ENCODE measurements around the gene KIAA0232.
"Not testable (repeated sequence)": the region's sequence is repeated elsewhere in the genome, so short reads cannot be mapped to it uniquely, and the experiment has no call there.

Gene KIAA0232

DNA sequence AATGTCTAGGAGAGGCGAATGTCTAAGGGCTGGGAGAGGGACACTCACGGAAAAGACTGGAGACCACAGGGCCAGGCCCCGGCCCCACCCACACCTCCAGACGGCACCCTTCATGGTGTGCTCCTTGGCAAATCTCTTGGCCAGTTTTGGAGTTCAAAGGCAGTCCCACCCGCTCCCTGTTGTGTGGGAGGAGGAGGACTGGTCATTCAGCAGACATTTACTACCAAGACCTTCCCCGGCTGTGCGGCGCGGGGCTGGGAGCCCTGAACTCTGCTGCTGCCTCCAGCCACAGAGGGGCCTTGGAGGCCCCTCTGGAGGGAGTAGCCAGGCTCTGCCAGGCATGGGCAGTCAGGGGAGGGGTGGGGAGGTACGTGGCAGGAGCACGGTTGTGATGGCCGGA, 118.4 kb downstream of the KIAA0232 start:
- DNase-seq (ENCODE audit: low read depth) = no peak

DNA sequence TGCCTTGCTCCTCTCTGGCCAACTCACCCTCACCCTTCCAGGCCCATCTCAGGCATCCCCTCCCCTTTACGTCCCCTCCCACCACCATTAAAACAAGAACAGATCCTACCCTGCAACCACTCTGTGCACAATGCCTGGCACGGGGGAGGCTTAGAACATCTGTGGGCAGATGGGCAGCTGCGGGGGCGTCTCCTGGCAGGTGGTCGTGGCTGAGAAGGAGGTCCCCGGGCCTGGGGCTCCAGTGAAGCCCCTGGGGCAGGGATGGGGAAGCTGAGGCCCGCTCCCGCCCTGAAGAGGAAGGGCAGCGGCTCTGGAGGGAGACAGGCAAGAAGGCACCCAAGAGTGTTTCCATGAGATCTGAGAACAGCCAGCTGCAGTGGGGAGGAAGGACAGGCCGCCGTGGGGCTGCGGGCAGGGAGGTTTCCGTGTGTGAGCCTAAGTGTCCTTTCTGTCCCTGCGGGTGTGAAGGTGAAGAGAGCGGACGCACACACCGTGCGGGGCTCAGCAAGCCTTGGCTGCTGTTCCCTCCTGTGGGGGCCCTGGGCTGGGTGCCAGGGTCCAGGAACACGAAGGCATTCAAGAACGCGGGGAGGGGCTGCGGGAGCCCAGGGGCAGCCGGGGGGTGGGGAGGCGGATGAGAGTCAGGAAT, 119.3 kb downstream of the KIAA0232 start:
- DNase-seq (ENCODE audit: low read depth) = no peak

DNA sequence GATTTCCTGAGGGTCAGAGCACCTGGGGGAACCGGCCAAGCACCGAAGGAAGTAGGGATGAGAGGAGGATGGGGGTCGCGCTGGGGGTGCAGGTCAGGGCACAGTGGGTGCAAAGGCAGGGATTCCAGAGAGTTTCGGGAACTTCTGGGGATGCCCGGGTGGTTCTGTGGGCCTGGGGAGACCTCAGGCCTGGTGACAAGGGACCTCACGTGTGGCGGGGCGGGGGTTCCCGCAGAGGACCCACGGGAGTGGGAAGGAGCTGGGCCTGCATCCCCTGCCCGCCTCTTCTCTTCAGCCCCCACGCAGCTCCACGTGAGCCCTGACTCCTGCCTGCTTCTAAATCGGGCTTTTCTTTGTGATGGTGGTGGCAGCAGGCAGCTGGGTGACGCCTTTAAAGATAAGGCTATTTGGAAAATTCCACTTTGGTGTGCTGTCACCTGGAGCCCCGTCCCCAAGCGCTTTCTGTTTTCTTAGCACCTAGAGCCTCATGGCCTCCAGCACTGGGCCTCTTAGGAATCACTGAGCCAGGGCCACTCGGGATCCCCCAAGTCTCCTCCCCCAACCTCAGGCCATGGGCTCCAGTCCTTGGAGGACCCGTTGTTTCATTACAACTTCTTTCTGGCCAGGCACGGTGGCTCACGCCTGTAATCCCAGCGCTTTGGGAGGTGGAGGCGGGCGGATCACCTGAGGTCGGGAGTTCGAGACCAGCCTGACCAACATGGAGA, 120.0 kb downstream of the KIAA0232 start:
- DNase-seq (ENCODE audit: low read depth) = no peak

DNA sequence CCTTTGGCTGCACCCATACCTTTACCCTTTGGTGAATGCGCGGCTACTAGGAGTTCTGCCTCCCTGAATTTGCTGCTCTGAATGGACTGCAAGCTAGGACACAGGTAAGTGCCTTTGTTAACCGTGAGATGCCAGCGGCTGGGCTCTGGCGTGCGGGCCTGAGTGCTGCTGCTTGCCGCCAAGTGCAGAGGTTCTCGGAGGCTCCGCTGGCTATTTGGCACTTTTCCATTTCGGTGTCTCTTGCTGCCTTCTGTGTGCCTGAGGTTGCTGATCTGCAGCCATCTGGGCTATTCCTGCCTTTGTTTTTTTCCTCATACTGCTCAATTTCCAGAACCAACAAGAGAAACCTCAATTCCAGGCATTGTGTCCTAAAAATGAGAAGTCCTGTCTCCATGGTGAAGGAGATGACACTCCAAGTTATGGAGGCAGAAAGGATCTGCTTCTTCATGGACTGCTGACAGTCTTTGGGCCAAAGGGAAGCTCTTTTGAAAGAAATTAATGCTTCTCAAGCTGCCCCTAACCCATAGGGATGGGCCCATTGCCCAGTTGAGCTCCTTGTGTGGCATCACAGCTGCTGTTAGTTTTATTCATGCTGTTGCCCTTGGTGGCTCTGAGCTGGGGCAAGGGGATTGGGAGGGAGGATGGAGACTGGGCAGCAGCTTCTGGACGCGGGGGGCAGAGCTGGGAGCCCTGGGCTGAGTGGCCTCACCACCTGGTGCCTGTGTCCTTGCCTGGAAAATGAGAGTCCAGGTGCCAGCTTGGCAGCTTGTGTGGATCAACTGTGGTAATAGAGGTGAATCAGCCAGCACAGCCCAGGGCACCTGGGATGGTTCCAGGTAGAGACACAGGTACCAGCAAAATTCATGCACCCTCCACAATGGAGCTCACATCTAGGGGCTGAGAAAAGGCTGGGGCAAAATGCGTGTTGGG, 123.3 kb downstream of the KIAA0232 start:
- DNase-seq (ENCODE audit: low read depth) = no peak

DNA sequence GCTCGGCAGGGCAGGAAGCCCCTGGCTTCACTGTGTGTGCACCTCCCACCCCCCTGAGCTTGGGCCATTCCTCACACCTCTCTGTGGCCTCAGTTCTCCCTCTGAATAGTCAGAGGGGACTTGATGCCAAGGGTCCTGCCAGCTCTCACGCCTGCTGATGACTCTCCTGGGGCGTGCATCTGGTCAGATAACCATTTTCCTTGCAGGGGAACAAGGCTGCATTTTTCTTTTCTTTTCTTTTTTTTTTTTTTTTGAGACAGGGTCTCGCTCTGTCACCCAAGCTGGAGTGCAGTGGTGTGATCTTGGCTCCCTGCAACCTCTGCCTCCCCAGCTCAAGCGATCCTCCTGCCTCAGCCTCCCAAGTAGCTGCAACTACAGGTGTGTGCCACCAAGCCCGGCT, 124.0 kb downstream of the KIAA0232 start:
- not testable (repeated sequence) for DNase-seq (ENCODE audit: low read depth)

DNA sequence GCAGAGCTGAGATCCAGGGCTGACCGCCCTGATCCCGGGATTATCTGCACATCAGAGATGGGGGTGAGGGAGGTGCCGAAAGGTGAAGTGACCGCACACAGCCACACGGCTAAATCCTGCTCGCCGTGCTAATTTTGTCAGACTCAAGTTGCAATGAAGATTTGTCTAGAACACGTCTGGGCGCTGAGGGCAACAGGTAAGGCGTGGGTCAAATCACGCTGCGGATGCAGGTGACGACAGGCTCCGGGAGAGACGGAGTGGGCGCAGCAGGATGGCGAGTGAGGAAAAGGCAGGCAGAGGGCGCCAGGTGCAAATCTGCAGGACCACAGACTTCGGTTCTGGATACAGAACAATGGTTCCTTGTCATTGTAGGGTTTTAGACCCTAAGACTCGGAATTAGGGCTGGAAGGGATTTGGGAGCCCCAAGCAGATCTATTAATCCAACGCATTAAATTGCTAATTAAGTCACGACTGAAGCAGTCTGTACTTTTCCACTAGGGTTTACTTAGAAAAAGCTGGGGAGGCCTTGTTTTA, 125.2 kb downstream of the KIAA0232 start:
- DNase-seq (ENCODE audit: low read depth) = no peak

DNA sequence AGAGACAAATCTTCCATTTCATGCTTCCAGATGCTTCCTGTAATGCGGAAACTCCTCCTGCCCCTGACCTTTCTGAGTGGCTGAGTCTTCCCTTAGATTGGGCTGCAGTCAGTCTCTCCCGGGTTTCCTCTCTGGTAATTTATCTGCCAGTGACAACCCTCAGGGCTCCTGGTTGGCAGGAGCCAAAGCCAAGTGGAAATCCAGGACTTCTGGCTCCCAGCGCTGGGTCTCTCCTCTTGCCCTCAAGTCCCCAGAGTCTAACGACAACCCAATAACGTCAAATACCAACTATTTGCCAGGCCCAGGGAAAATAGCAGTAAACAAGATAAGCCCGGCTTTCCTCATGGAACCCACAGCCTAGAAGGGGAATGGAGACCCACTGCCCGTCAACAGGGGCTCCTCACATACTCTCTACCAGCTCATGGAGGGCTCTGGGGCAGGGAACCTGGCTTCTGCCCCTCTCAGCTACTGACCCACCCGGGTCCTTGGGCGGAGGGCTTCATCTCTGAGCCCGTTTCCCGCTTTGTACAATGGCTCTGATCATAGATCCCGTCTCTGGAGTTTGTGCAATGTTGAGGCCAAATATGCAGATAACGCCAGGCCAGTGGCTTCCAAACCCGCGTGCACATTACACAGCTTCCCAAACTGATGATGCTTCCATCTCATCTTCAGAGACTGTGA, 126.0 kb downstream of the KIAA0232 start:
- DNase-seq (ENCODE audit: low read depth) = no peak

DNA sequence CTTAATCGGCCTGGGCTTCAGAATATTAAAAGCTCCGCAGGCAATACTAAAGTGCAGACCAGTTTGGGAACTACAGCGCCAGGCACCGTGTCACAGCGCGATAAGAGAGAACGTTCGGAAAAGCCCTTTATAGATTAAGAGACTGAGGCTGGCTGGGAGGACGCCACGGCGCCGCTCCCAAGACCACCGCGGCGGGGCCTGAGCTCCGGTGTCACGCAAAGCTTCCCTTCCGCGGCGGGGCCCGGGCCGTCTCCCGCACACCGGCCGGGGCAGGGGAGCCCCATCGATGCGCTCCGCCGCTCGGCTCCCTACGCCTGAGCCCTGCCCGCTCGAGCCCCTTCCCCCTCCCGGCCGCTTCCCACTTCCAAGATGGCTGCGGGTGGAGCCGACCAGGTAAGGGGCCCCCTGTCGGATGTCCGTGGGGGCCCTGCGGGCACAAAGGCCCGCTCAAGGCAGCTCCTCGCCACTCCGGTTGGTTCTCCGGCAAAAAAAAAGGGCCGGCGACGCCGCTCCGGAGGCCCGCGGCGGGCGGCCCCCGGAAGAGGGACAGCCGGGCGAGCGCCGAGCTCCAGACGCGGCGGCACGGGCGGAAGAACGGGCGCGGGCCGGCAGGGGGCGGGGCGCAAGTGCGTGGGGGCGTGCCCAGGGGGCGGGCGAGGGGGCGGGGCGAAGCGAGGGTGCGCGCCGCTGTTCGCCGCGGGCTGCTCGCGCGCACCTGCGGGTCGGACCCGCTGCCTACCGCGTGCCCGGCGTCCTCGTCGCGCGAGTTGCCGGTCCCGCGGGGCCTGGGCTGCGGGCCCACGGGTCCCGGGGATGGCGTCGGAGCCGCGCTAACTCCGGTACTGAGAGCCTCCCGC, 126.8 kb downstream of the KIAA0232 start, which contains the start of gene TBC1D14:
TSS of gene TBC1D14 (plus strand) at position 714 of the 857 bp plus-strand sequence. CDS start 13,564 bp downstream, outside the sequence.
- DNase-seq (ENCODE audit: low read depth) = peak; percentile 83

DNA sequence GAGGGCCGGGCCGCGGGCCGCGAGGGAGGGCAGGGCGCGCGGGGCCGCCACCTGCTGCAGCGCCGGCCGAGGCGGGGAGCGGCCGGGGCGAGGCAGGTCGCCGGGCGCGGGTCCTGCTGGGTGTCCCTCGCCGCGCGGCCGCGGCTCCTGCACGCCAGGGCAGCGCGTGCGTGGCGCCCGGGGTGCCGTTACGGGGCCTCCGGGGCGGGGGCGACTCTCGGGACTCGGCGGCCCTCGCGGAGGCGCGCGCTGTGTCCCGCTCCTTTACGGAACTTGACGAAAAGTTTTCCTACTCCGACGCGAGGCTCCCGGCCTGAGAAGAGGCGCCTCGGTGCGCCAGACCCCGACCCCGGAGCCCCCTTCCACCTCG, 127.4 kb downstream of the KIAA0232 start:
- DNase-seq (ENCODE audit: low read depth) = no peak

DNA sequence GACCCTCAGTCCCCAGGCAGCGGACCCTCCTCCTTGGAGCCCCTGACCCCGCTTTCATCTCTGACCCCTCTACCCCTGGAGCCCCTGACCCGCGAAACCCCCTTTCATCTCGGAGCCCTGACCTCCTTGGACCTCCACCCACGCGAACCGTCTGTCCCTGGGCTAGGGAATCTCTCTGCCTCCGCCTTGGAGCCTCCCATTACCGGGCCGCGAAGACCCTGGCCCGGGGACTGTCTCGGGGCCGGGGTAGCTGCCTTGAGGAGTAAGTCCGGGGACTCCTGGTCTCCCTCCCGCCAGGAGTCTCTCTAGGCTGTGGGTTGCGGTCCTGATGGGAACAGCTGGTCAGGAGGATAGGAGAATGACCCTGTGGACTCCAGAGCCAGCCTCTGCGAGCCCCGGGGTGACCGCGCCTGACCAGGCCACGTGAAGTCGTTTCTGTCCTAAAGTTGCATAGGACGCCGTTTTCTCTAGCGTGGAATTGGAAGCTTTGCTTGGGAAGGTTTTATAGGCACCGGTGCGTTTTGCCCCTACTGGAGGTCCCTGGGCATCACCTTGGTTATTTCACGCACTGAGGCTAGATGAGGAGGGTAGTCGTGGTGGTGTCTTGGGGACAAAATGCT, 127.9 kb downstream of the KIAA0232 start:
- no peak for DNase-seq (ENCODE audit: low read depth)

DNA sequence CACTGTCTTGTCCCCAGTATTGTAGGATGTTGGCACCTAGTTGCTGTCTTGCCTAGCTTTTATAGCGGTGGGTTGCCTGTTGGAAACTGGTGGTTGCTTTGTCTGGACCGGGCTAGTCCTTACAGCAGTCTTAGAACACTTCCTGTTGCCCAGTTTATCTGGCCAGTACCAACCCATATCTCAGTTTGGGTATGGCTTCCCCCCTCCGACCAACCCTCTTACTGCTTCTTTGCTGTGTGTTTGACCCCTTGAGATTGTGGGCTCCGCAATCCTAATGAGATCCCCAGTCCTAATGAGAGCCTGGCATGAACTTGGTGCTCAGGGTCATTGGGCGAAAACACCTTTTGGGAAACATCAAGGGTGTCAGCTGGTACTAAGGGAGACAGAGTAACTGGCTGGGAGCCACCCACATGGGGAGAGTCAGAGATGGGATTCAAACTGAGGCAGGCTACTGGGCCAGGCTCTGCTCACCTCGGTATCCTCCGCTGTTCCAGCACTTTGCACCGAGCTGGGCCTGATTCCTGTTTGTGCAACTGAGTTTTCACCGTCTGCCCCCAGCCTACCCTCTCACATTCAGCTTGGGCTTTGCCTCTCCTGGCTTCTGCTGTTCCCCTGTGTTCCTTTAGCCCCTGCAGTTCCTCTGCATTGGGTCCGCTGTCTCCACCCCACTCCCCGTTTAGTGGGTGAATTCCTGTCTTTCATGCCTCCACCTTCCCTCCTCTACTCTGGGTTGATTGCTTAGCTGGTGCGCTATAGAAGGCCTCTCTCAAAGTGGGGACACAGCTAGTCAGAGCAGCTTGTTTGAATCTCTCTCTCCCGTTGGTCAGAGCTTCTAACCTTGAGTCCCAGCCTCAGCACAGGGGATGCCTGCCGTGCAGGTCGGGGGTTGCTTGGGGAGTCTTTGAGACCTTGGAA, 128.7 kb downstream of the KIAA0232 start:
- DNase-seq (ENCODE audit: low read depth) = no peak

DNA sequence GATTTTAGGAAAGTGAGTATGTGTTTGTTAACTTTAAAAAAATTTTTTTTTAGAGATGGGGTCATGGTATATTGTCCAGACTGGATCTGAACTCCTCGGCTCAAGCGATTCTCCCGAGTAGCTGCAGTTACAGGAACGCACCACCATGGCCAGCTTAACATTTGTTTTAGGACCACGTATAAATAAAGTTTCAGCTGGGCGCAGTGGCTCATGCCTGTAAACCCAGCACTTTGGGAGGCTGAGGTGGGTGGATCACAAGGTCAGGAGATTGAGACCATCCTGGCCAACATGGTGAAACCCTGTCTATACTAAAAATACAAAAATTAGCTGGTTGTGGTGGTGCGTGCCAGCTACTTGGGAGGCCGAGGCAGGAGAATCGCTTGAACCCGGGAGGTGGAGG, 129.4 kb downstream of the KIAA0232 start:
- DNase-seq (ENCODE audit: low read depth) = not testable (repeated sequence)

DNA sequence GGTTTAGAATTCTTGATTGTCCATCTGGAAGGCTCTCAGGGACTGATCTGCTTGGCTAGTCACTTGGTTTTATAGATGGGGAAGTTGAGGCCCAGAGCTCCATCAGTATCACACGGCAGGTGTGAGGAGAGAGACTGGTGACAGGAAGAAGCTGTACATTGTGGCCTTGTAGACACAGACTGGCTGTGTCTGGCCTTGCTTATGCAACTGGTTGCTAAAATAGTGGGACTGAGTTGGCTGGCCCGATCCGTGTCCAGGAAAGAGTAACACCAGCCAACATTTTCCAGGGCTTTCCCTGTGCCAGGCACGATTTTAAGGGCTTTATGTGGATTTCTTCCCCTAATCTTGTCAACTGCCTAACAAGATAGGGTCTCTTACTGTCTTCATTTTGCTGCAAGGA, 129.9 kb downstream of the KIAA0232 start:
- DNase-seq (ENCODE audit: low read depth) = no peak

DNA sequence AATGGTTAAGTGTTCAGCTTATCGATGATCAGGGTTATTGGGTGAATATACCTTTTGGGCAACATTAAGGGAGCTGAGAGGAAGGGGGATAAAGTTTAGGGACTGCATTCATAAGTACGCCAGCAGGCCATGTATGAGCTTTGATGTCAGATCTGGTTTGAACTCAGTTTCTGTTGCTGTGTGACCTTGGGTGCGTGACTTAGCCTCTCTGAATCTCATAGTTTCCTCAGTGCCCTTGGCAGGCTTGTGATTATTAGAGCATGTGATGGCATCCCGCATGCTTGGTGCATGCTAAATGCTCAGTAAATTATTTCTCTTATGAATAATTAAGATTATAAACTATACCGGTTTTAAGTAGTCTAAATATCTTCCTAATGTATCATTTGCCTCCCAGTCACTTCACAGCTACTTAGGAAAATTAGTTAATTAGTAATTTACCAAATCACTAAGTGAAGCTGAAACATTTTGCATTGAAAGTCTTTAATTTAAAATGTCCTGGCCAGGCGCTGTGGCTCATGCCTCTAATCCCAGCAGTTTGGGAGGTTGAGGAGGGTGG, 130.9 kb downstream of the KIAA0232 start:
- no peak for DNase-seq (ENCODE audit: low read depth)

DNA sequence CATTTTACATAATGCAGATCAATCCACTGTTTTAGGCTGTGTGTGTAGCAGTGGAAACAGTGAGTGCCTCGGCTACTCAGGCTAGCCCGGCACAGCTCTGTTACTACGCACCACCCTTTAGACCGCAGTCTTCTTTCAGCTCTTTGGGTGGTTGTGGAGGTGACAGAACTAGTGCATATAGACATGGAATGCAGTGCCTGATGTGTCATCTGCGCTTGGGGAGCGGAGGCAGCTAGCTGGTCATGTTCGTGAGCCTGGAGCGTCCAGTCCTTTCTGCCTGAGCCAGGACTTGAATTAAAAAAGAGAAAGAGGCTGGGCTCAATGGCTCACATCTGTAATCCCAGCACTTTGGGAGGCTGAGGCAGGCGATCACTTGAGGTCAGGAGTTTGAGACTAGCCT, 131.9 kb downstream of the KIAA0232 start:
- no peak for DNase-seq (ENCODE audit: low read depth)

DNA sequence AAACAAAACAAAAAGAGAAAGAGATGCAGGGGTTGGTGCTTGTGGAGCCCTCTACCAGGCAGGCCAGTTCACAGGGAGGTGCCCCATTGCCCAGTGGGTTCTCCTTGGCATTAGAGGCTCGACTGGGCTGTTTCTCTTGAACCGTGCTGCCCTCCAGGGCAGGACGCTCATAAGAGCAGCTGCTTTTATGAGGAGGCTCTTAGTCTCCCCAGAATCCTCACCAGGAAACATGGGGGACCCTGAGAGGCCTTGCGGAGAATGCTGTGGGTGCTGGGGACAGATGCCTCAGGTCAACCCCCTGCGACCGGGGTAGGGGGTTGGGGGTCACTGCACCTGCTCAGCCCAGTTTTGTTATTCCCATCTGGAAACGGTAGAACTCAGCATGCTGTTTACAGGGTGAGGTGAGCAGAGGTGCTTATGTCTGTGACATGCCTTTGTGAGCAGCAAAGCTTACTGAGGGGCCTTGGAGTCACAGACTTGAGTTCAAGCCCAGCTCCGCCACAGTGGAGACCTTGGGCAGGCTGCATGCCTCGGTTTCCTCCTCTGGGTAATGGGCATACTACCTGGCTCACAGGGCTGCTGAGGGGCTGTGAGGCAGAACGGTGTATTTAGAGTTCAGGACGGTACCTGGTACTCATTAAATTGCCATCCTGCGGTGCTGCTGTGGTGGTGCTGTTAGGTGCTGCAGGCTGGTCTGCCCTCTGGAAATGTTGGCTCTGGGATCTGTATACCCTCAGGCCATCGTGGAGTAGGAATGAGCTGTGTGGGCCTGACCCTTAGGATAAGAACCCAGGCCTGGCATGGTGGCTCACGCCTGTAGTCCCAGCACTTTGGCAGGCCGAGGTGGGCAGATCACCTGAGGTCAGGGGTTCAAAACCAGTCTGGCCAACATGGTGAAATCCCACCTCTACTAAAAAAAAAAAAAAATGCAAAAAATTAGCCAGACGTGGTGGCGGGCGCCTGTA, 132.8 kb downstream of the KIAA0232 start:
- DNase-seq (ENCODE audit: low read depth) = no peak

DNA sequence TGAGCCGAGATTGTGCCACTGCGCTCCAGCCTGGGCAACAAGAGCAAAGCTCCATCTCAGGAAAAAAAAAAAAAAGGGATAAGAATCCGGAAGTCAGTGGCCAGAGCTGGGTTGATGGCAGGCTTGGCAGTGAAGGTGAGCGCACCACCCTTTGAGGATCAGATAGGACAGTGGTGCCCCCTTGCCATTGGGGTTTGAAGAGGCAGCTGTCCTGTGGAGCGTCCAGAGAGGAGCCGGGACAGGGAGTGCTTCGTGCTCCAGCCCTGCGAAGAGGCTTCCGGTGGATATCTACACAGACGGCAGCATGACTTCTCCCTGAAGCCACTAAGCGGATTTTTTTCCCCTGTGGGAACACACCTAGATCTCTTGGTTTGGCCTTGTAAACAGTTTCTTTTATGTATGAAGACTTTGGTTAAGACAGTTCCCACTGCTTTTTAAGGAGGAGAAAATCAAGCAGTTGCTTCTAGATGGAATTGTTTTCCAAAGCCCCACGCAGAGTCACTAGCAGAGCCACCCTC, 133.6 kb downstream of the KIAA0232 start:
- no peak for DNase-seq (ENCODE audit: low read depth)

Measured in fibroblast of gingiva (primary cell).